ENCODE results near the gene KRAS.

KRAS gene

GRCh38 chr12:25194214-25194613 is 56.5 kb downstream of the KRAS start:
- TF ChIP-seq, protein P1, sequence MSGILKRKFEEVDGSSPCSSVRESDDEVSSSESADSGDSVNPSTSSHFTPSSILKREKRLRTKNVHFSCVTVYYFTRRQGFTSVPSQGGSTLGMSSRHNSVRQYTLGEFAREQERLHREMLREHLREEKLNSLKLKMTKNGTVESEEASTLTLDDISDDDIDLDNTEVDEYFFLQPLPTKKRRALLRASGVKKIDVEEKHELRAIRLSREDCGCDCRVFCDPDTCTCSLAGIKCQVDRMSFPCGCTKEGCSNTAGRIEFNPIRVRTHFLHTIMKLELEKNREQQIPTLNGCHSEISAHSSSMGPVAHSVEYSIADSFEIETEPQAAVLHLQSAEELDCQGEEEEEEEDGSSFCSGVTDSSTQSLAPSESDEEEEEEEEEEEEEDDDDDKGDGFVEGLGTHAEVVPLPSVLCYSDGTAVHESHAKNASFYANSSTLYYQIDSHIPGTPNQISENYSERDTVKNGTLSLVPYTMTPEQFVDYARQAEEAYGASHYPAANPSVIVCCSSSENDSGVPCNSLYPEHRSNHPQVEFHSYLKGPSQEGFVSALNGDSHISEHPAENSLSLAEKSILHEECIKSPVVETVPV (CRISPR knock-in tag; IDR thresholded peaks at IDR 0.05), result peak; percentile 60; the same call in 1 of the 2 replicates
- TF ChIP-seq ISL1 (CRISPR knock-in tag; IDR thresholded peaks at IDR 0.05) (peak; percentile 70), ZFP3 (CRISPR knock-in tag; IDR thresholded peaks at IDR 0.05) (no peak), PPARA (CRISPR knock-in tag; IDR thresholded peaks at IDR 0.05; ENCODE audit: borderline replicate concordance) (no peak)
- ATAC-seq, result peak; percentile 47

DNA sequence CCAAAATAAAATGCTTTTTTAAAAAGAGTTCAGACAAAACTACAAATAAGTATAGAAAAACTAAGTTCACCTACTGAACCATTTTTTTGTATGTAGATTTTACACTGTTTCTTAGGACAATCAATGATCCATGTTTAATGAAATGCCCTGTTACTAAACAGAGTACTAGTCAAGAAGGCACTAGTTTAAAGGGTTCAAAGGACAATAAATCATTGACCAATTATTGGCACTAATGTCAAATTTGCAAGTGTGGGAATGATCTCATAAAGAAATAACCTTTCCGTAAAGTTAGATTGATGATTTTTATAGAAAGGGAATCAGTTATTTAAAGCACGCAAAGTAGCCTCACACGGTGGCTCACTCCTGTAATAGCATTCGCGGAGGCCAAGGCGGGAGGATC is 59.9 kb downstream of the KRAS start:
- no peak for TF ChIP-seq ISL1 (CRISPR knock-in tag; IDR thresholded peaks at IDR 0.05)
- TF ChIP-seq CSDC2 (CRISPR knock-in tag; IDR thresholded peaks at IDR 0.05), result no peak
- no peak for TF ChIP-seq TOX (CRISPR knock-in tag; IDR thresholded peaks at IDR 0.05; ENCODE audit: borderline replicate concordance)
- no peak for TF ChIP-seq RARB (CRISPR knock-in tag; IDR thresholded peaks at IDR 0.05)
- TF ChIP-seq ESRRG (CRISPR knock-in tag; IDR thresholded peaks at IDR 0.05), result no peak
- TF ChIP-seq GLIS3 (CRISPR knock-in tag; IDR thresholded peaks at IDR 0.05), result no peak
- TF ChIP-seq ZC3H10 (CRISPR knock-in tag; IDR thresholded peaks at IDR 0.05), result no peak
- no peak for TF ChIP-seq ZNF565 (CRISPR knock-in tag; conservative IDR thresholded peaks at IDR 0.05; ENCODE audit: low read depth)
- no peak for TF ChIP-seq ZNF70 (CRISPR knock-in tag; IDR thresholded peaks at IDR 0.05)
- TF ChIP-seq BACH2 (CRISPR knock-in tag; IDR thresholded peaks at IDR 0.05; ENCODE audit: borderline replicate concordance), result no peak
- TF ChIP-seq, protein P1 (CRISPR knock-in tag; IDR thresholded peaks at IDR 0.05), result no peak
- TF ChIP-seq OSR1 (CRISPR knock-in tag; IDR thresholded peaks at IDR 0.05), result no peak
- TF ChIP-seq, protein P2, sequence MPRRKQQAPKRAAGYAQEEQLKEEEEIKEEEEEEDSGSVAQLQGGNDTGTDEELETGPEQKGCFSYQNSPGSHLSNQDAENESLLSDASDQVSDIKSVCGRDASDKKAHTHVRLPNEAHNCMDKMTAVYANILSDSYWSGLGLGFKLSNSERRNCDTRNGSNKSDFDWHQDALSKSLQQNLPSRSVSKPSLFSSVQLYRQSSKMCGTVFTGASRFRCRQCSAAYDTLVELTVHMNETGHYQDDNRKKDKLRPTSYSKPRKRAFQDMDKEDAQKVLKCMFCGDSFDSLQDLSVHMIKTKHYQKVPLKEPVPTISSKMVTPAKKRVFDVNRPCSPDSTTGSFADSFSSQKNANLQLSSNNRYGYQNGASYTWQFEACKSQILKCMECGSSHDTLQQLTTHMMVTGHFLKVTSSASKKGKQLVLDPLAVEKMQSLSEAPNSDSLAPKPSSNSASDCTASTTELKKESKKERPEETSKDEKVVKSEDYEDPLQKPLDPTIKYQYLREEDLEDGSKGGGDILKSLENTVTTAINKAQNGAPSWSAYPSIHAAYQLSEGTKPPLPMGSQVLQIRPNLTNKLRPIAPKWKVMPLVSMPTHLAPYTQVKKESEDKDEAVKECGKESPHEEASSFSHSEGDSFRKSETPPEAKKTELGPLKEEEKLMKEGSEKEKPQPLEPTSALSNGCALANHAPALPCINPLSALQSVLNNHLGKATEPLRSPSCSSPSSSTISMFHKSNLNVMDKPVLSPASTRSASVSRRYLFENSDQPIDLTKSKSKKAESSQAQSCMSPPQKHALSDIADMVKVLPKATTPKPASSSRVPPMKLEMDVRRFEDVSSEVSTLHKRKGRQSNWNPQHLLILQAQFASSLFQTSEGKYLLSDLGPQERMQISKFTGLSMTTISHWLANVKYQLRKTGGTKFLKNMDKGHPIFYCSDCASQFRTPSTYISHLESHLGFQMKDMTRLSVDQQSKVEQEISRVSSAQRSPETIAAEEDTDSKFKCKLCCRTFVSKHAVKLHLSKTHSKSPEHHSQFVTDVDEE (CRISPR knock-in tag; IDR thresholded peaks at IDR 0.05), result no peak
- no peak for TF ChIP-seq ZFP3 (CRISPR knock-in tag; IDR thresholded peaks at IDR 0.05)
- TF ChIP-seq, protein P3, sequence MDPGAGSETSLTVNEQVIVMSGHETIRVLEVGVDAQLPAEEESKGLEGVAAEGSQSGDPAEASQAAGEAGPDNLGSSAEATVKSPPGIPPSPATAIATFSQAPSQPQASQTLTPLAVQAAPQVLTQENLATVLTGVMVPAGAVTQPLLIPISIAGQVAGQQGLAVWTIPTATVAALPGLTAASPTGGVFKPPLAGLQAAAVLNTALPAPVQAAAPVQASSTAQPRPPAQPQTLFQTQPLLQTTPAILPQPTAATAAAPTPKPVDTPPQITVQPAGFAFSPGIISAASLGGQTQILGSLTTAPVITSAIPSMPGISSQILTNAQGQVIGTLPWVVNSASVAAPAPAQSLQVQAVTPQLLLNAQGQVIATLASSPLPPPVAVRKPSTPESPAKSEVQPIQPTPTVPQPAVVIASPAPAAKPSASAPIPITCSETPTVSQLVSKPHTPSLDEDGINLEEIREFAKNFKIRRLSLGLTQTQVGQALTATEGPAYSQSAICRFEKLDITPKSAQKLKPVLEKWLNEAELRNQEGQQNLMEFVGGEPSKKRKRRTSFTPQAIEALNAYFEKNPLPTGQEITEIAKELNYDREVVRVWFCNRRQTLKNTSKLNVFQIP (CRISPR knock-in tag; IDR thresholded peaks at IDR 0.05; ENCODE audit: borderline replicate concordance, low read depth), result no peak
- ATAC-seq, result no peak

GRCh38 chr12:25189656-25190055 is 61.1 kb downstream of the KRAS start:
- TF ChIP-seq, protein P1 (CRISPR knock-in tag; IDR thresholded peaks at IDR 0.05), result no peak
- TF ChIP-seq TCF4 (CRISPR knock-in tag; IDR thresholded peaks at IDR 0.05; ENCODE audit: borderline replicate concordance) (no peak), PPARA (CRISPR knock-in tag; IDR thresholded peaks at IDR 0.05; ENCODE audit: borderline replicate concordance) (no peak), PATZ1 (CRISPR knock-in tag; IDR thresholded peaks at IDR 0.05; ENCODE audit: borderline replicate concordance) (no peak), ARNTL (CRISPR knock-in tag; IDR thresholded peaks at IDR 0.05; ENCODE audit: borderline replicate concordance, low read depth) (no peak), ESRRG (CRISPR knock-in tag; IDR thresholded peaks at IDR 0.05) (no peak), ZNF8 (CRISPR knock-in tag; IDR thresholded peaks at IDR 0.05) (no peak)
- TF ChIP-seq, protein P3 (CRISPR knock-in tag; IDR thresholded peaks at IDR 0.05; ENCODE audit: borderline replicate concordance, low read depth), result no peak

More at GRCh38 chr12:25189656-25190055, 61.1 kb downstream of the KRAS start:
- ATAC-seq, result no peak

Measured in SK-N-SH treated with all-trans-retinoic acid at 6 μM for 48 hours (cell line).